Kidney (tissue), 14 donors: ENCODE measurements around the gene TGFB2. TPM values are rescaled to one million over a fixed set of nuclear protein-coding genes. Genes with fewer than 3 reads are reported as not detected.

Experiments
- DNase-seq, 5 donors: peaks; one replicate each; pipeline ENCODE4 v3.0.0-alpha.2; 2013 to 2020
- FAIRE-seq: peaks from 2 replicates; lab custom pipeline; 2012; peaks lifted over from hg19 to GRCh38; lab: Jason Lieb, UNC
- H3K27ac ChIP-seq, 2 donors: one replicate each; pipeline ENCODE4 v1.7.0; 2013; ENCODE audit warnings: low read depth in 2 of 2, low read length in 2 of 2, inconsistent platforms in 1 of 2
- H3K27me3 ChIP-seq: one replicate; pipeline ENCODE4 v1.7.1; 2013; ENCODE audit warnings: low read length, inconsistent platforms; ENCODE audit not compliant: control insufficient read depth, insufficient read depth
- H3K36me3 ChIP-seq, 3 donors: one replicate each; pipeline versions ENCODE4 v1.7.0 to v1.7.1; 2013; ENCODE audit warnings: low read length in 3 of 3, control low read depth in 1 of 3, inconsistent platforms in 1 of 3; ENCODE audit not compliant: insufficient read depth in 3 of 3, control insufficient read depth in 2 of 3
- H3K4me1 ChIP-seq, 3 donors: one replicate each; pipeline versions ENCODE4 v1.7.0 to v1.7.1; 2013; ENCODE audit warnings: low read length in 3 of 3, inconsistent platforms in 1 of 3, low read depth in 1 of 3; ENCODE audit not compliant: control insufficient read depth in 2 of 3, insufficient read depth in 2 of 3
- H3K4me3 ChIP-seq, 3 donors: one replicate each; pipeline versions ENCODE4 v1.7.0 to v1.8.1; 2013; ENCODE audit warnings: low read length in 3 of 3, control low read depth in 1 of 3, inconsistent platforms in 1 of 3
- H3K9ac ChIP-seq, 3 donors: one replicate each; pipeline versions ENCODE4 v1.7.0 to v1.7.1; 2013; ENCODE audit warnings: low read length in 3 of 3, control low read depth in 1 of 3, inconsistent platforms in 1 of 3
- H3K9me3 ChIP-seq, 3 donors: one replicate each; pipeline versions ENCODE4 v1.7.0 to v1.7.1; 2013; ENCODE audit warnings: low read length in 3 of 3, control low read depth in 1 of 3, inconsistent platforms in 1 of 3; ENCODE audit not compliant: control insufficient read depth in 2 of 3, insufficient read depth in 1 of 3
- CTCF ChIP-seq: IDR thresholded peaks from 3 replicates; pipeline ENCODE4 v1.5.1; 2012; ENCODE audit warnings: mild to moderate bottlenecking, moderate library complexity, borderline replicate concordance; ENCODE audit not compliant: insufficient read depth; ENCODE audit errors: extremely low read depth
- intact Hi-C: fragments of 100-400 bp; cut with DNase I; formaldehyde crosslinking; loops from one replicate; pipeline ENCODE4 v1.11.1; 2022
- polyA plus RNA-seq: library from polyadenylated mRNA; stranded (reverse); fragments of 350-450 nt; fragmentation: Illumina TruSeq; extraction: RNeasy Lipid Tissue Mini Kit (QIAGEN cat#74804); gene quantifications from one replicate; pipeline ENCODE4 v1.2.3, GENCODE V29; 2014; ENCODE audit warnings: low read depth, low replicate concordance; ENCODE audit not compliant: insufficient read depth
- total RNA-seq: library from RNA; stranded (reverse); fragmentation: NEBNext Ultra II Directional; extraction: Animal tissue kit (Norgen Biotek cat#: 25700); gene quantifications from one replicate; pipeline ENCODE4 v1.2.1, GENCODE V29; 2021
- donor health status: control.
- donor health status: control.
- donor health status: control.
- donor health status: control.
- donor health status: control.
- donor health status: DM: yes; HTN: yes; CAD: no.
- donor health status: Normal renal cell carcinoma (clear cell type).

The TGFB2 gene
- total and polyA plus RNA-seq, 2 donors from 2014 or later: 1.4 to 12.2 TPM

GRCh38 chr1:218347723-218348627 is 2.8 kb downstream of the TGFB2 start:
- H3K4me3 ChIP-seq: peak overlapping the region; percentile 73 to 78 (median 75)
- intact Hi-C loops: loop anchor here (10.0 kb wide), 1 partner anchor 167 kb away; no protein-coding TSS in a partner anchor
- peaks cover 0 to 7% (median 0%) of the 10 kb centered on the region in 3 donors for H3K4me1 ChIP-seq
- H3K27ac ChIP-seq: peak overlapping the region; percentile 5 to 71
- peak in 3 of 5 donors; percentile 26 to 79 (median 61) for DNase-seq
- TF ChIP-seq CTCF: no peak
- H3K9ac ChIP-seq: peak overlapping the region in 2 of 3 donors; percentile 49 to 66
- no peaks in the 10 kb centered on the region for H3K36me3 ChIP-seq
- H3K9me3 ChIP-seq: no peaks in the 10 kb centered on the region
- FAIRE-seq: no peak
- no peaks in the 10 kb centered on the region for H3K27me3 ChIP-seq

- peaks cover 0 to 7% (median 0%) of the 10 kb centered on the region in 3 donors for H3K4me1 ChIP-seq
- intact Hi-C loops: loop anchor here (10.0 kb wide), 1 partner anchor 166 kb away; no protein-coding TSS in a partner anchor
- TF ChIP-seq CTCF: no peak
- no peaks in the 10 kb centered on the region for H3K27me3 ChIP-seq
- peak overlapping the region; percentile 8 to 23 (median 18) for H3K4me3 ChIP-seq
- FAIRE-seq (no peak), DNase-seq (no peak)
- no peak overlapping the region for H3K9ac ChIP-seq
- no peak overlapping the region for H3K27ac ChIP-seq
- no peaks in the 10 kb centered on the region for H3K36me3 ChIP-seq
- H3K9me3 ChIP-seq: no peaks in the 10 kb centered on the region
These were observed 3.5 kb downstream of the TGFB2 start for GRCh38 chr1:218348628-218349071.

- no peaks in the 10 kb centered on the region for H3K9me3 ChIP-seq
- no peaks in the 10 kb centered on the region for H3K27me3 ChIP-seq
- no peak overlapping the region for H3K27ac ChIP-seq
- peaks cover 0 to 7% (median 0%) of the 10 kb centered on the region in 3 donors for H3K4me1 ChIP-seq
- intact Hi-C loops: loop anchor here (10.0 kb wide), 1 partner anchor 165 kb away; no protein-coding TSS in a partner anchor
- peak overlapping the region in 1 of 3 donors; percentile 9 for H3K4me3 ChIP-seq
- DNase-seq: no peak
- FAIRE-seq: no peak
- H3K9ac ChIP-seq: no peak overlapping the region
- TF ChIP-seq CTCF: no peak
- H3K36me3 ChIP-seq: no peaks in the 10 kb centered on the region
These were observed 4.4 kb downstream of the TGFB2 start for GRCh38 chr1:218349348-218350034.
